ENCODE measurements around the gene NTM.

Gene NTM

DNA sequence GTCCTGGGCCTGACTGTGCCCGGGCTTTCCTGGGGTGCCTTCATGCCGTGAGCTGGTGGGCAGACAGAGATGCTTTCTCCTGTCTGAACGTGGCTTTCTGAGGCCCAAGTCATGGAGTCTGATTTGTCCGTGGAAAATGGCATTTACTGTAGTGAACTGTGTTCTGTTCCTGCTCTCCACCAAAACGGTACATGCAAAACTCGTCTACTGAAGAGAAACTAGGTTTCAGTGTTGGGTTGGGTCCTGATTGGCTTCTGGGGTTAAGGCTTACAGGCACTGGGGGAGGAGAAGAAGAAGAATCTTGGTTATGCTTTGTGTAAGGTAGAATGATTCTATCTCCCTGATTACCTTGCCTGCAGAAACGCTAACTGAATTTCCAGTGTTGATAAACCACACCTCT lies 541.7 kb downstream of the NTM start:
- no peak overlapping the region for H3K4me3 ChIP-seq (ENCODE audit: low read depth, low read length)
- no peak for DNase-seq (ENCODE audit: low read depth)
- no peak for TF ChIP-seq CTCF (IDR thresholded peaks at IDR 0.05; ENCODE audit: insufficient read depth, low read depth, low read length, missing control alignments)

- no peak overlapping the region for H3K4me3 ChIP-seq (ENCODE audit: low read depth, low read length)
- no peak for DNase-seq (ENCODE audit: low read depth)
- no peak for TF ChIP-seq CTCF (IDR thresholded peaks at IDR 0.05; ENCODE audit: insufficient read depth, low read depth, low read length, missing control alignments)
Measured at GRCh38 chr11:131913267-131913666, 542.9 kb downstream of the NTM start.

DNA sequence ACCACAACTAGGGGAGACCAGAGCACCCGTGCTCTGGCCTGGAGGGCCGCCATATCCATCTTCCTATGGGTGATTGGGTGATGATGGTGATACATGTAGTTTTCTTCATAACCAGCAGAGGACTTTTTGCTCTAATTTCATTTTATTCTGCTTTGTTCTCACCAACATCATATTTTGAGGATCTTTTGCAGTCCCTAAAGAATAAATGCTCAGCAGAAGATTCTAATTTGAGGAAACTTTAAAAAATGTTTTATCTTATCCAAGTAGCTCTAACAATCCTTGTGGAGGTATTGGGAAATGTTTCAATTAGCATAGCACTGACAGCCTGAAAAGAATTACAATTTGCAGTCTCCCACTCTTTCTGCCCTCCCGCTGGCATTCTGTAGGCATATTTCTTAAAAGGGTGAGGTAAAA lies 544.0 kb downstream of the NTM start:
- no peak overlapping the region for H3K4me3 ChIP-seq (ENCODE audit: low read depth, low read length)
- TF ChIP-seq CTCF (IDR thresholded peaks at IDR 0.05; ENCODE audit: insufficient read depth, low read depth, low read length, missing control alignments): peak; percentile 11
- DNase-seq (ENCODE audit: low read depth): no peak

GRCh38 chr11:131916638-131917037 lies 546.2 kb downstream of the NTM start:
- TF ChIP-seq CTCF (IDR thresholded peaks at IDR 0.05; ENCODE audit: insufficient read depth, low read depth, low read length, missing control alignments): no peak
- H3K4me3 ChIP-seq (ENCODE audit: low read depth, low read length): no peak overlapping the region
- no peak for DNase-seq (ENCODE audit: low read depth)

- TF ChIP-seq CTCF (IDR thresholded peaks at IDR 0.05; ENCODE audit: insufficient read depth, low read depth, low read length, missing control alignments): no peak
Measured at GRCh38 chr11:131917634-131918384, 547.4 kb downstream of the NTM start.

GRCh38 chr11:131918663-131919062 lies 548.2 kb downstream of the NTM start:
- no peak overlapping the region for H3K4me3 ChIP-seq (ENCODE audit: low read depth, low read length)
- no peak for TF ChIP-seq CTCF (IDR thresholded peaks at IDR 0.05; ENCODE audit: insufficient read depth, low read depth, low read length, missing control alignments)
- DNase-seq (ENCODE audit: low read depth): no peak

More at GRCh38 chr11:131917634-131918384, 547.4 kb downstream of the NTM start:
- H3K4me3 ChIP-seq (ENCODE audit: low read depth, low read length): no peak overlapping the region
- DNase-seq (ENCODE audit: low read depth): no peak

DNA sequence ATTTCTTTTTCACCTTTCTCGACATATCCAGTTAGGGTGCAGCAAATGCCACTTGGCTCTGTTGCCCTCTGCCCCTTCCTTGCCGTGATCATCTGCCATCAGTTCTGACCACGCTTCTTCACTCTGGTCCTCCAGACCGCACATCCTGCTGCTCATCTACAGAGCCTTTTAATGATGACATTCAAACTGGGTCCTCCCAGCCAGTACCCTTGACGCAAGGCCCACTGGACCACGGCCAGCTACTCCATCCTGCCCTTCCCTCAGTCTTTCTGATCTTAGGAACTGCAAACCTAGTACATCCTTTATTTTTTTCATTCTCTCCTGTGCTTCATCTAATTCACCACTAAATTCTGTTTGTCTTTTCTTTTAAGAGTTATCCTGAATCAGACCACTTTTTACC lies 551.8 kb downstream of the NTM start:
- H3K4me3 ChIP-seq (ENCODE audit: low read depth, low read length): no peak overlapping the region
- TF ChIP-seq CTCF (IDR thresholded peaks at IDR 0.05; ENCODE audit: insufficient read depth, low read depth, low read length, missing control alignments): no peak
- DNase-seq (ENCODE audit: low read depth): no peak

Measured in GM12865 (cell line).